HCT116 (cell line): ENCODE results near the gene ANKRD24.

Experiments used
- CTCF ChIP-seq, 3 experiments: fragments of 200-600 bp in 1 of 3; sonication (generic) in 1 of 3; IDR thresholded peaks in 2 of 3; conservative IDR thresholded peaks in 1 of 3; 2 replicates each; pipeline ENCODE4 v1.5.1; 2012 to 2017; ENCODE audit warnings: low read depth in 2 of 3, low read length in 2 of 3, antibody characterized with exemption in 1 of 3, borderline replicate concordance in 1 of 3, control low read depth in 1 of 3, mild to moderate bottlenecking in 1 of 3, mixed read lengths in 1 of 3, mixed run types in 1 of 3, moderate library complexity in 1 of 3; ENCODE audit not compliant: insufficient read depth in 1 of 3
- EGR1 ChIP-seq: IDR thresholded peaks from 2 replicates; pipeline ENCODE4 v1.6.1; 2012; ENCODE audit warnings: low read depth
- ELF1 ChIP-seq: IDR thresholded peaks from 2 replicates; pipeline ENCODE4 v1.6.1; 2012; ENCODE audit warnings: low read depth, borderline replicate concordance
- EZH2 ChIP-seq: fragments of 200-600 bp; sonication (generic); IDR thresholded peaks from 2 replicates; pipeline ENCODE4 v1.6.1; 2017; ENCODE audit warnings: antibody characterized with exemption, mixed run types
- EZH2phosphoT487 ChIP-seq: fragments of 200-600 bp; IDR thresholded peaks from 2 replicates; pipeline ENCODE4 v1.6.1; 2018; ENCODE audit warnings: antibody characterized with exemption, borderline replicate concordance
- FOSL1 ChIP-seq: IDR thresholded peaks from 2 replicates; pipeline ENCODE4 v1.6.1; 2012; ENCODE audit warnings: low read depth
- POLR2A ChIP-seq: IDR thresholded peaks from 2 replicates; pipeline ENCODE4 v1.7.0; 2011; ENCODE audit warnings: borderline replicate concordance; ENCODE audit not compliant: insufficient read depth, insufficient read length; ENCODE audit errors: extremely low read depth
- POLR2AphosphoS5 ChIP-seq: IDR thresholded peaks from 2 replicates; pipeline ENCODE4 v1.6.1; 2011; ENCODE audit warnings: mild to moderate bottlenecking, low read depth, low read length, moderate library complexity
- RAD21 ChIP-seq: IDR thresholded peaks from 2 replicates; pipeline ENCODE4 v1.6.1; 2012; ENCODE audit warnings: low read depth, mild to moderate bottlenecking
- SIN3A ChIP-seq: IDR thresholded peaks from 2 replicates; pipeline ENCODE4 v1.6.1; 2012; ENCODE audit warnings: low read depth
- ZFX ChIP-seq: fragments of 450-650 bp; IDR thresholded peaks from 2 replicates; pipeline ENCODE4 v1.6.1; 2017
- TF ChIP-seq, protein P1 (sequence below): IDR thresholded peaks from 2 replicates; pipeline ENCODE4 v1.6.1; 2012

- TF ChIP-seq EZH2phosphoT487 (no peak), POLR2A (no peak), CTCF (IDR thresholded peaks at IDR 0.05 in 2 of 3, conservative IDR thresholded peaks at IDR 0.05 in 1 of 3; ENCODE audit: borderline replicate concordance in 1 of 3, insufficient read depth in 1 of 3, low read depth in 2 of 3, low read length in 2 of 3) (peak; percentile 76 to 78 (median 77)), SIN3A (no peak), EZH2 (no peak), EGR1 (no peak), RAD21 (peak; percentile 77), ELF1 (no peak), POLR2AphosphoS5 (peak; percentile 33; the same call in 1 of the 2 replicates), ZFX (no peak), FOSL1 (peak; percentile 59)
- TF ChIP-seq, protein P1, sequence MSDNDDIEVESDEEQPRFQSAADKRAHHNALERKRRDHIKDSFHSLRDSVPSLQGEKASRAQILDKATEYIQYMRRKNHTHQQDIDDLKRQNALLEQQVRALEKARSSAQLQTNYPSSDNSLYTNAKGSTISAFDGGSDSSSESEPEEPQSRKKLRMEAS, result no peak
Measured at GRCh38 chr19:4208385-4209094, 26.1 kb downstream of the ANKRD24 start.
